ENCODE data around the gene EML6. TPM values are rescaled to one million over a fixed set of nuclear protein-coding genes. Genes with fewer than 3 reads are reported as not detected.

EML6 gene
- polyA plus RNA-seq, 1 of the 3 experiments (the other 2 are of a cell fraction) = 1.1 TPM

GRCh38 chr2:54683596-54683995 is 39.9 kb upstream of the EML6 start:
- no peaks in the 10 kb centered on the region for H3F3A ChIP-seq (replicated peaks; ENCODE audit: insufficient read depth)
- DNase-seq = no peak
- H3K4me2 ChIP-seq = no peak overlapping the region
- no peaks in the 10 kb centered on the region for H3K79me2 ChIP-seq (ENCODE audit: insufficient read depth)
- ChIA-PET POLR2A (no interaction called here), CTCF (interaction anchor here (1.4 to 2.1 kb wide), 4 partner anchors 11 to 577 kb away, joined by 3 to 9 read pairs (median 4); no protein-coding TSS in a partner anchor)
- H3K4me1 ChIP-seq (ENCODE audit: control insufficient read depth in 1 of 2, insufficient read depth in 2 of 2, low read depth in 1 of 2, low read length in 1 of 2) = peaks cover 0 to 9% of the 10 kb centered on the region in 2 experiments; a peak in 2 of 4 replicates
- no peak overlapping the region for H3K4me3 ChIP-seq (ENCODE audit: low read depth in 2 of 2, low read length in 1 of 2)
- no peak overlapping the region for H3K27ac ChIP-seq (ENCODE audit: low read depth in 2 of 2, low read length in 1 of 2)
- no peak overlapping the region for H2AFZ ChIP-seq (ENCODE audit: low read depth)
- no peaks in the 10 kb centered on the region for H3K27me3 ChIP-seq (ENCODE audit: insufficient read depth)
- WGBS (ENCODE audit: low lambda C conversion rate) = 89% methylated on average over 2 of the region's 2 CpGs
- H4K20me1 ChIP-seq (ENCODE audit: insufficient read depth) = no peaks in the 10 kb centered on the region
- TF ChIP-seq TEAD4 (IDR thresholded peaks at IDR 0.05; ENCODE audit: borderline replicate concordance, insufficient read depth) = no peak
- no peak for TF ChIP-seq MXI1 (IDR thresholded peaks at IDR 0.05; ENCODE audit: low read depth, low read length)
- TF ChIP-seq, protein P1, sequence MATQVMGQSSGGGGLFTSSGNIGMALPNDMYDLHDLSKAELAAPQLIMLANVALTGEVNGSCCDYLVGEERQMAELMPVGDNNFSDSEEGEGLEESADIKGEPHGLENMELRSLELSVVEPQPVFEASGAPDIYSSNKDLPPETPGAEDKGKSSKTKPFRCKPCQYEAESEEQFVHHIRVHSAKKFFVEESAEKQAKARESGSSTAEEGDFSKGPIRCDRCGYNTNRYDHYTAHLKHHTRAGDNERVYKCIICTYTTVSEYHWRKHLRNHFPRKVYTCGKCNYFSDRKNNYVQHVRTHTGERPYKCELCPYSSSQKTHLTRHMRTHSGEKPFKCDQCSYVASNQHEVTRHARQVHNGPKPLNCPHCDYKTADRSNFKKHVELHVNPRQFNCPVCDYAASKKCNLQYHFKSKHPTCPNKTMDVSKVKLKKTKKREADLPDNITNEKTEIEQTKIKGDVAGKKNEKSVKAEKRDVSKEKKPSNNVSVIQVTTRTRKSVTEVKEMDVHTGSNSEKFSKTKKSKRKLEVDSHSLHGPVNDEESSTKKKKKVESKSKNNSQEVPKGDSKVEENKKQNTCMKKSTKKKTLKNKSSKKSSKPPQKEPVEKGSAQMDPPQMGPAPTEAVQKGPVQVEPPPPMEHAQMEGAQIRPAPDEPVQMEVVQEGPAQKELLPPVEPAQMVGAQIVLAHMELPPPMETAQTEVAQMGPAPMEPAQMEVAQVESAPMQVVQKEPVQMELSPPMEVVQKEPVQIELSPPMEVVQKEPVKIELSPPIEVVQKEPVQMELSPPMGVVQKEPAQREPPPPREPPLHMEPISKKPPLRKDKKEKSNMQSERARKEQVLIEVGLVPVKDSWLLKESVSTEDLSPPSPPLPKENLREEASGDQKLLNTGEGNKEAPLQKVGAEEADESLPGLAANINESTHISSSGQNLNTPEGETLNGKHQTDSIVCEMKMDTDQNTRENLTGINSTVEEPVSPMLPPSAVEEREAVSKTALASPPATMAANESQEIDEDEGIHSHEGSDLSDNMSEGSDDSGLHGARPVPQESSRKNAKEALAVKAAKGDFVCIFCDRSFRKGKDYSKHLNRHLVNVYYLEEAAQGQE (IDR thresholded peaks at IDR 0.05; ENCODE audit: low read depth, low read length) = no peak
- no peak for TF ChIP-seq FOXM1 (IDR thresholded peaks at IDR 0.05; ENCODE audit: low read depth)
- no peak for TF ChIP-seq JUND (IDR thresholded peaks at IDR 0.05)
- no peak for TF ChIP-seq FOSL2 (IDR thresholded peaks at IDR 0.05; ENCODE audit: borderline replicate concordance, low read depth)
- no peak for TF ChIP-seq EZH2phosphoT487 (IDR thresholded peaks at IDR 0.05; ENCODE audit: borderline replicate concordance, low read depth)
- TF ChIP-seq CHD2 (IDR thresholded peaks at IDR 0.05; ENCODE audit: low read length, partially characterized antibody) = no peak
- H3K9me2 ChIP-seq = no peaks in the 10 kb centered on the region
- H3K9me3 ChIP-seq = no peaks in the 10 kb centered on the region
- no peaks in the 10 kb centered on the region for H3K36me3 ChIP-seq (replicated peaks in 1 of 2; ENCODE audit: control insufficient read depth in 1 of 2, insufficient read depth in 2 of 2, low read length in 1 of 2)
- no peak overlapping the region for H3K9ac ChIP-seq

GRCh38 chr2:54685263-54685775 is 38.1 kb upstream of the EML6 start:
- Histone ChIP-seq H4K20me1 (ENCODE audit: insufficient read depth) (no peaks in the 10 kb centered on the region), H3K9me3 (no peaks in the 10 kb centered on the region), H3K36me3 (replicated peaks in 1 of 2; ENCODE audit: control insufficient read depth in 1 of 2, insufficient read depth in 2 of 2, low read length in 1 of 2) (no peaks in the 10 kb centered on the region), H3K4me2 (no peak overlapping the region), H3K27me3 (ENCODE audit: insufficient read depth) (no peaks in the 10 kb centered on the region), H3K9ac (no peak overlapping the region), H3K9me2 (no peaks in the 10 kb centered on the region), H3F3A (replicated peaks; ENCODE audit: insufficient read depth) (no peaks in the 10 kb centered on the region), H3K4me3 (ENCODE audit: low read depth in 2 of 2, low read length in 1 of 2) (no peak overlapping the region), H3K27ac (ENCODE audit: low read depth in 2 of 2, low read length in 1 of 2) (no peak overlapping the region), H3K79me2 (ENCODE audit: insufficient read depth) (no peaks in the 10 kb centered on the region), H2AFZ (ENCODE audit: low read depth) (no peak overlapping the region), H3K4me1 (ENCODE audit: control insufficient read depth in 1 of 2, insufficient read depth in 2 of 2, low read depth in 1 of 2, low read length in 1 of 2) (peaks cover 0 to 6% of the 10 kb centered on the region in 2 experiments; a peak in 2 of 4 replicates)
- 73% methylated on average over 4 of the region's 4 CpGs for WGBS (ENCODE audit: low lambda C conversion rate)
- DNase-seq = no peak
- POLR2A ChIA-PET = no interaction called here
- TF ChIP-seq FOSL2 (IDR thresholded peaks at IDR 0.05; ENCODE audit: borderline replicate concordance, low read depth) (no peak), NRF1 (IDR thresholded peaks at IDR 0.05; ENCODE audit: low read depth, low read length) (no peak), EP300 (IDR thresholded peaks at IDR 0.05; ENCODE audit: borderline replicate concordance in 1 of 2, low read depth in 1 of 2, low read length in 1 of 2) (no peak)
- CTCF ChIA-PET = interaction anchor here (3.4 kb wide), 1 partner anchor 19 kb away, joined by 12 read pairs; no protein-coding TSS in a partner anchor

All from SK-N-SH (cell line).